Neural crest cell (in vitro differentiated cells): ENCODE data around the gene CSDE1. TPM values are rescaled to one million over a fixed set of nuclear protein-coding genes. Genes with fewer than 3 reads are reported as not detected.

ENCODE experiments used
- DNase-seq: peaks from one replicate; pipeline ENCODE4 v3.0.0; 2021; ENCODE audit warnings: low read depth, mixed read lengths, low spot score
- H3K27ac Mint-ChIP-seq: one replicate; pipeline ENCODE4 v1.8.0; 2021; ENCODE audit warnings: mild to moderate bottlenecking, mixed read lengths; ENCODE audit not compliant: unreplicated experiment
- H3K27me3 Mint-ChIP-seq: 2 replicates; pipeline ENCODE4 v1.8.0; 2021; ENCODE audit warnings: low read depth, mild to moderate bottlenecking, mixed read lengths
- H3K36me3 Mint-ChIP-seq: 2 replicates; pipeline ENCODE4 v1.8.0; 2021; ENCODE audit warnings: low read depth, mild to moderate bottlenecking, mixed read lengths
- H3K4me1 Mint-ChIP-seq: 2 replicates; pipeline ENCODE4 v1.8.0; 2021; ENCODE audit warnings: mixed read lengths
- H3K4me3 Mint-ChIP-seq: one replicate; pipeline ENCODE4 v1.8.0; 2021; ENCODE audit warnings: mild to moderate bottlenecking, mixed read lengths
- H3K9me3 Mint-ChIP-seq: 2 replicates; pipeline ENCODE4 v1.8.0; 2021; ENCODE audit warnings: mixed read lengths
- total RNA-seq: library from RNA; stranded (reverse); gene quantifications from 2 replicates; pipeline ENCODE4 v1.2.1, GENCODE V29; 2021
- TF ChIP-seq, protein P1 (sequence below): fragments of 200-600 bp; sonication (generic); conservative IDR thresholded peaks from 2 replicates; pipeline ENCODE4 v1.5.0; 2021; ENCODE audit warnings: antibody characterized with exemption, mild to moderate bottlenecking

The CSDE1 gene
- total RNA-seq, 1 donor from 2014 or later, result 659 TPM

DNA sequence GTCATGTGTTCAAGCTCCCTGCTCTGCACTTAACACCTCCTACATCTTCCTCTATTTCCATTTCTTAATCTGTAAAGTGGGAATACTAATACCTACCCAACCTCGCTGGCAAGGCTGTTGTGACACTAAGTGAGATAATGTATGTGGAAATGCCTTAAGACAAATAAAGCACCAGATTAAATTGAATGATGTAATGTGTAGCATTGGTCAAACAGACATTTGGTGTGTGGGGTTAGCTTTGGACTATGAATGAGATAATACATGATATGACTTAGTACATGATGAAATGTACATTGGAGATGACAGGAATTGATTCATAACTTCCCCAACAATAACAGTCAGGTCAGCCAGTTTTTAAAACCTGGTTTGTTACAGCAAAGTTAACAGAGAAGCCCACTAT, 67.6 kb downstream of the CSDE1 start:
- Mint-ChIP-seq H3K36me3 (no peaks in the 10 kb centered on the region), H3K4me1 (no peaks in the 10 kb centered on the region), H3K4me3 (no peak overlapping the region), H3K9me3 (no peaks in the 10 kb centered on the region), H3K27ac (no peak overlapping the region), H3K27me3 (peaks cover 43% of the 10 kb centered on the region)
- DNase-seq, result no peak
- TF ChIP-seq, protein P1, sequence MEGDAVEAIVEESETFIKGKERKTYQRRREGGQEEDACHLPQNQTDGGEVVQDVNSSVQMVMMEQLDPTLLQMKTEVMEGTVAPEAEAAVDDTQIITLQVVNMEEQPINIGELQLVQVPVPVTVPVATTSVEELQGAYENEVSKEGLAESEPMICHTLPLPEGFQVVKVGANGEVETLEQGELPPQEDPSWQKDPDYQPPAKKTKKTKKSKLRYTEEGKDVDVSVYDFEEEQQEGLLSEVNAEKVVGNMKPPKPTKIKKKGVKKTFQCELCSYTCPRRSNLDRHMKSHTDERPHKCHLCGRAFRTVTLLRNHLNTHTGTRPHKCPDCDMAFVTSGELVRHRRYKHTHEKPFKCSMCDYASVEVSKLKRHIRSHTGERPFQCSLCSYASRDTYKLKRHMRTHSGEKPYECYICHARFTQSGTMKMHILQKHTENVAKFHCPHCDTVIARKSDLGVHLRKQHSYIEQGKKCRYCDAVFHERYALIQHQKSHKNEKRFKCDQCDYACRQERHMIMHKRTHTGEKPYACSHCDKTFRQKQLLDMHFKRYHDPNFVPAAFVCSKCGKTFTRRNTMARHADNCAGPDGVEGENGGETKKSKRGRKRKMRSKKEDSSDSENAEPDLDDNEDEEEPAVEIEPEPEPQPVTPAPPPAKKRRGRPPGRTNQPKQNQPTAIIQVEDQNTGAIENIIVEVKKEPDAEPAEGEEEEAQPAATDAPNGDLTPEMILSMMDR, result no peak

DNA sequence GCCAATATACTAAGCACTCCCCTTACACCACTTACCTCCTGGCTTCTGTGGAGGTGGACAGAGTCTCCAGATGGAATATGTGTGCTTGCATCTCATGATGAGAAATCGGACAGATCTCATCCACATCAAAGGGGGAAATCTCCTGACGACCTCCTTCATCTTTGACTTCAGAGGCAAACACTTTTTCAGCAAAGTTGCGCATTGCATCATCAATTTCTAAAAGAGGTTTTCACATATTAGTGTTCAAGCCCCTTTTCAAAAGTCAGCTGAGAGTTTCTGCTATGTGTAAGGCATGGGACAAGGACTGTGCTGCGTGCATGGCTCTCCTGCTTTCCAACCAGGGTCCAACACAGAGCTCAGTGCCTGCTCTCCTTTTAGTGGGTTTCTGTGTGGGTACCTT, 69.3 kb downstream of the CSDE1 start:
- Mint-ChIP-seq H3K27ac (no peak overlapping the region), H3K4me3 (no peak overlapping the region), H3K4me1 (no peaks in the 10 kb centered on the region), H3K27me3 (peaks cover 54% of the 10 kb centered on the region), H3K9me3 (no peaks in the 10 kb centered on the region), H3K36me3 (no peaks in the 10 kb centered on the region)
- no peak for DNase-seq
- TF ChIP-seq, protein P1, result no peak

DNA sequence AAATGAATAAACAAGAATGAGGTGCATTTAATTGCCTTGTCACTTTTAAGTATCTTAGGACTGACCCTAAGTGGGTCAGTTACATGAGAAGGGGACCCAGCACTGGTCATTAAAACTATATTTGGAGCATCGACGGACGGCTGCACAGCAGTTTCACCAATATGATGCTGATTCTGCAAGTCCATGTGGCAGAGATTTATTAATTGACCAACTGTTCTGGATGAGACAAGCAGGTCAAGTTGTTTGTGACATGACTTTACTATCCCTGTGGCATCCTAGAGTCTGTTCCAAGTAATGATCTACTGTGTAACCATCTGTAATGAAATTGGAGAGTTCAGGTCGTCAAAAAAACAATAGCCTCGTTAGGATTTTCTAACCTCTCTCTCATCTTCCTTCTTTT, 71.9 kb downstream of the CSDE1 start:
- Mint-ChIP-seq H3K4me3 (no peak overlapping the region), H3K4me1 (no peaks in the 10 kb centered on the region), H3K27me3 (peaks cover 62% of the 10 kb centered on the region), H3K27ac (no peak overlapping the region), H3K9me3 (no peaks in the 10 kb centered on the region), H3K36me3 (no peaks in the 10 kb centered on the region)
- TF ChIP-seq, protein P1, result no peak
- no peak for DNase-seq

DNA sequence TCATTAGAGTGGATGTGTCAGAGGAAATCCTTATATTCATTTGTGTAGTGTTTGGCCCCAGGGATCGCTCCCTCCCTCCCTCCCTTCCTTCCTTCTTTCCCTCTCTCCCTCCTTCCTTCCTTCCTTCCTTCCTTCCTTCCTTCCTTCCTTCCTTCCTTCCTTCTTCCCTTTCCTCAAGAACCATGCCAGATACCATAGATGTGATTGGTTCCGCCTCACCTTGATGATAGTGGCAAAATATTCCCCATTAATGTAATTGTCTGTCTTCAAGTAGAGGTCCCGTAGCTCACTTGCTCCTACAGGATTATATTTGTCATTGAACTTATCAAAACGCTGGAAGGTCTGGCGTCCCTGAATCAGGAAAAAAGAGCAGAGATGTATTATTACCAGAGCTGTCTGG, 80.1 kb downstream of the CSDE1 start:
- TF ChIP-seq, protein P1, result no peak
- no peak for DNase-seq
- Mint-ChIP-seq H3K27me3 (peaks cover 69% of the 10 kb centered on the region), H3K4me3 (no peak overlapping the region), H3K36me3 (no peaks in the 10 kb centered on the region), H3K27ac (no peak overlapping the region), H3K4me1 (no peaks in the 10 kb centered on the region), H3K9me3 (no peaks in the 10 kb centered on the region)

DNA sequence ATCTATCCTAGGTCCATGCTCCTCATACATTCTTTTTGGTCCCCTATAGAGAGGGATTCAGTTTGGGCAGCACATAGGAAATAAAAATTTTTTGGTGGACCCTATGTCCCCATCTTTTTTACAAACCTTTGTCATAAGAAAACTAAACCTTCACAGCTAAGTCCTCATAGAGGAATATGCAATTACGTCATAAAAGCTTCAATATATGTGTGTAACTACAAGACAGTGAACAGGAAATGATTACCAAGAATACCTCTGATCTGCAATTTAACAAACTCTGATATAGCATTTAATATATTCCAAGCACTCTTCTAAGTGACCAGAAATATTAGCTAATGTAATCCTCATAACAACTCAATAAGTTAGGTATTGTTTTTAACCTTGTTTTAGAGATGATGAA, 81.7 kb downstream of the CSDE1 start:
- H3K36me3 Mint-ChIP-seq, result no peaks in the 10 kb centered on the region
- no peaks in the 10 kb centered on the region for H3K4me1 Mint-ChIP-seq
- TF ChIP-seq, protein P1, result no peak
- H3K27ac Mint-ChIP-seq, result no peak overlapping the region
- H3K4me3 Mint-ChIP-seq, result no peak overlapping the region
- H3K9me3 Mint-ChIP-seq, result no peaks in the 10 kb centered on the region
- DNase-seq, result no peak
- peaks cover 79% of the 10 kb centered on the region for H3K27me3 Mint-ChIP-seq

DNA sequence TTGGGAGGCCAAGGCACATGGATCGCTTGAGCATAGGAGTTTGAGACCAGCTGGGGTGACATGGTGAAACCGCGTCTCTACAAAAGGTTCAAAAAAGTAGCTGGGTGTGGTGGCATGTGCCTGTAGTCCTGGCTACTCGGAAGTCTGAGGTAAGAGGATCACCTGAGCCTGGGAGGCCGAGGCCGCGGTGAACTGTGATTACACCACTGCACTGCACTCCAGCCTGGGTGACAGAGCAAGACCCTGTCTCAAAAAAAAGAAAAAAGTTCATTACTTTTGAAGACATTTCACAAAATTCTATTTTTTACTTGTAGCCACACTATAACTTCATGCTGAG, 85.9 kb downstream of the CSDE1 start:
- DNase-seq, result no peak
- Mint-ChIP-seq H3K36me3 (no peaks in the 10 kb centered on the region), H3K4me1 (peaks cover 4% of the 10 kb centered on the region), H3K9me3 (no peaks in the 10 kb centered on the region), H3K27ac (no peak overlapping the region), H3K27me3 (peaks cover 78% of the 10 kb centered on the region), H3K4me3 (no peak overlapping the region)
- TF ChIP-seq, protein P1, result no peak
